Spleen (tissue), 11 donors: ENCODE results near the gene CHIC2. TPM values are rescaled to one million over a fixed set of nuclear protein-coding genes. Genes with fewer than 3 reads are reported as not detected.

Source experiments
- DNase-seq: peaks from one replicate; pipeline ENCODE4 v3.0.0-alpha.2; 2020
- H3K27ac ChIP-seq, 8 donors: fragments of 200-600 bp; sonication (generic) in 7 of 8; 1 replicate in 4 of 8; 2 replicates in 4 of 8; pipeline versions ENCODE4 v1.5.0 to v1.8.0; 2016 to 2021; ENCODE audit warnings: inconsistent platforms in 4 of 8, mild to moderate bottlenecking in 4 of 8, moderate library complexity in 1 of 8
- H3K27me3 ChIP-seq, 7 donors: fragments of 200-600 bp; sonication (generic) in 6 of 7; replicated peaks in 1 of 7; 1 replicate in 4 of 7; 2 replicates in 3 of 7; pipeline versions ENCODE4 v1.5.0 to v1.8.0; 2016 to 2021; ENCODE audit warnings: inconsistent platforms in 3 of 7, mild to moderate bottlenecking in 1 of 7
- H3K36me3 ChIP-seq, 6 donors: fragments of 200-600 bp; sonication (generic) in 5 of 6; 1 replicate in 4 of 6; 2 replicates in 2 of 6; pipeline versions ENCODE4 v1.5.0 to v1.8.0; 2016 to 2021; ENCODE audit warnings: inconsistent platforms in 2 of 6
- H3K4me1 ChIP-seq, 6 donors: fragments of 200-600 bp; sonication (generic) in 5 of 6; 1 replicate in 3 of 6; 2 replicates in 3 of 6; pipeline versions ENCODE4 v1.5.0 to v1.8.0; 2016 to 2021; ENCODE audit warnings: inconsistent platforms in 3 of 6
- H3K4me3 ChIP-seq, 8 donors: fragments of 200-600 bp; sonication (generic) in 7 of 8; 1 replicate in 4 of 8; 2 replicates in 4 of 8; pipeline versions ENCODE4 v1.5.0 to v1.8.0; 2016 to 2021; ENCODE audit warnings: inconsistent platforms in 4 of 8, mild to moderate bottlenecking in 4 of 8, moderate library complexity in 2 of 8
- H3K9me3 ChIP-seq, 8 donors: fragments of 200-600 bp; sonication (generic) in 7 of 8; 1 replicate in 4 of 8; 2 replicates in 4 of 8; pipeline versions ENCODE4 v1.5.0 to v1.8.0; 2016 to 2021; ENCODE audit warnings: inconsistent platforms in 4 of 8
- POLR2A ChIP-seq, 3 donors: fragments of 450-650 bp; IDR thresholded peaks; one replicate each; pipeline ENCODE4 v1.5.1; 2017; ENCODE audit warnings: antibody characterized with exemption in 3 of 3, mild to moderate bottlenecking in 1 of 3
- POLR2AphosphoS5 ChIP-seq, 3 donors: sonication (generic); formaldehyde crosslinking; IDR thresholded peaks; one replicate each; pipeline ENCODE4 v1.5.1; 2017; ENCODE audit warnings: antibody characterized with exemption in 3 of 3
- WGBS, 5 donors: extraction: QIAGEN DNeasy Blood & Tissue Kit in 3 of 5; methylation state at CpG; one replicate each; pipeline versions ENCODE4 v1.1.5 to v1.1.7; 2013 to 2018; 5-methylcytosine and 5-hydroxymethylcytosine counted together
- intact Hi-C: fragments of 100-400 bp; cut with DNase I; formaldehyde crosslinking; loops from one replicate; pipeline ENCODE4 v1.15.0; 2023; ENCODE audit warnings: low total_unique reads
- polyA plus RNA-seq, 3 donors: library from polyadenylated mRNA; stranded (reverse); fragments of 200-250 nt; gene quantifications; one replicate each; pipeline ENCODE4 v1.2.1, GENCODE V29; 2013
- small RNA-seq, 4 donors: library from RNA; depleted of rRNA; stranded (forward); fragments of <200 nt; gene quantifications; one replicate each; pipeline ENCODE3, GENCODE V24; 2016
- total RNA-seq, 7 donors: library from RNA; depleted of rRNA in 3 of 7; stranded (reverse); fragments of >200 nt in 3 of 7; fragmentation: NEBNext Ultra II Directional in 4 of 7; extraction: Animal tissue kit (Norgen Biotek cat#: 25700) in 4 of 7; gene quantifications; one replicate each; pipeline versions ENCODE4 v1.1.0 to v1.2.1, GENCODE V29; 2016 to 2021
- TF ChIP-seq, protein P1 (sequence below), 11 experiments: fragments of 200-600 bp in 7 of 11; fragments of 450-650 bp in 4 of 11; sonication (generic) in 4 of 11; IDR thresholded peaks in 8 of 11; conservative IDR thresholded peaks in 3 of 11; 1 replicate in 7 of 11; 2 replicates in 4 of 11; pipeline versions ENCODE4 v1.4.0 to v1.8.0; 2016 to 2021; ENCODE audit warnings: antibody characterized with exemption in 11 of 11, inconsistent platforms in 4 of 11, mild to moderate bottlenecking in 1 of 11
- donor health status: healthy with polysubstance abuse.
- donor health status: DM: no; HTN: no; CAD: no; lungs with moderate emphysema.
- donor health status: DM: no; HTN: no; CAD: no.
- donor health status: Bipolar disorder and iron deficiency.
- donor health status: healthy.
- donor health status: DM: no; HTN: no; CAD: no.
- donor health status: DM: yes; HTN: yes; CAD: no.

Gene CHIC2
- total and polyA plus RNA-seq, 10 donors = 7.6 to 68.2 (median 39.7) TPM

DNA sequence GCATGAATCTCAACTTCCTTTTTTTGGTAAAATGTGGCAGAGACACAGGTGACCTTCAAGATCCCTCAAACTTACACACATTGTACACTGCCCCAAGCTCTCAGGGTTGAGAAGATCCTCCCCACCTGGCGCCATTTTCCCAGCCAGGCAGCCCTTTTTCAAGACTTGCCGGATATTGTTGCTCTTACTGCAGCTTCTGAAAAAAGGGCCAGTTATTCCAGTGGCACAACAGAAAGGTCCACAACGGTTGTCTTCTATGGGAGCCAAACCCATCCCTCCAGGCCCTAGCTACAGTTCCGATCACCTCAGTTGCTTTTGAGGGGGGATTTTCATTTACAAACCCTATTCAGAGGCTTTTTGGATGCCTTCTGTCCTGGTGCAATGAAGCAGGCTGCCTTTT, 101.1 kb downstream of the CHIC2 start:
- intact Hi-C loops = no loop called here
- Histone ChIP-seq H3K27ac (no peak overlapping the region), H3K36me3 (no peaks in the 10 kb centered on the region), H3K4me1 (no peaks in the 10 kb centered on the region), H3K27me3 (no peaks in the 10 kb centered on the region), H3K4me3 (no peak overlapping the region), H3K9me3 (no peaks in the 10 kb centered on the region)
- TF ChIP-seq, protein P1, sequence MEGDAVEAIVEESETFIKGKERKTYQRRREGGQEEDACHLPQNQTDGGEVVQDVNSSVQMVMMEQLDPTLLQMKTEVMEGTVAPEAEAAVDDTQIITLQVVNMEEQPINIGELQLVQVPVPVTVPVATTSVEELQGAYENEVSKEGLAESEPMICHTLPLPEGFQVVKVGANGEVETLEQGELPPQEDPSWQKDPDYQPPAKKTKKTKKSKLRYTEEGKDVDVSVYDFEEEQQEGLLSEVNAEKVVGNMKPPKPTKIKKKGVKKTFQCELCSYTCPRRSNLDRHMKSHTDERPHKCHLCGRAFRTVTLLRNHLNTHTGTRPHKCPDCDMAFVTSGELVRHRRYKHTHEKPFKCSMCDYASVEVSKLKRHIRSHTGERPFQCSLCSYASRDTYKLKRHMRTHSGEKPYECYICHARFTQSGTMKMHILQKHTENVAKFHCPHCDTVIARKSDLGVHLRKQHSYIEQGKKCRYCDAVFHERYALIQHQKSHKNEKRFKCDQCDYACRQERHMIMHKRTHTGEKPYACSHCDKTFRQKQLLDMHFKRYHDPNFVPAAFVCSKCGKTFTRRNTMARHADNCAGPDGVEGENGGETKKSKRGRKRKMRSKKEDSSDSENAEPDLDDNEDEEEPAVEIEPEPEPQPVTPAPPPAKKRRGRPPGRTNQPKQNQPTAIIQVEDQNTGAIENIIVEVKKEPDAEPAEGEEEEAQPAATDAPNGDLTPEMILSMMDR (IDR thresholded peaks at IDR 0.05 in 8 of 11, conservative IDR thresholded peaks at IDR 0.05 in 3 of 11) = no peak
- no peak for TF ChIP-seq POLR2A (IDR thresholded peaks at IDR 0.05)
- no peak for TF ChIP-seq POLR2AphosphoS5 (IDR thresholded peaks at IDR 0.05)
- DNase-seq = no peak
- WGBS, 5 donors = 90 to 93% (median 91%) methylated on average over 4 of the region's 4 CpGs

DNA sequence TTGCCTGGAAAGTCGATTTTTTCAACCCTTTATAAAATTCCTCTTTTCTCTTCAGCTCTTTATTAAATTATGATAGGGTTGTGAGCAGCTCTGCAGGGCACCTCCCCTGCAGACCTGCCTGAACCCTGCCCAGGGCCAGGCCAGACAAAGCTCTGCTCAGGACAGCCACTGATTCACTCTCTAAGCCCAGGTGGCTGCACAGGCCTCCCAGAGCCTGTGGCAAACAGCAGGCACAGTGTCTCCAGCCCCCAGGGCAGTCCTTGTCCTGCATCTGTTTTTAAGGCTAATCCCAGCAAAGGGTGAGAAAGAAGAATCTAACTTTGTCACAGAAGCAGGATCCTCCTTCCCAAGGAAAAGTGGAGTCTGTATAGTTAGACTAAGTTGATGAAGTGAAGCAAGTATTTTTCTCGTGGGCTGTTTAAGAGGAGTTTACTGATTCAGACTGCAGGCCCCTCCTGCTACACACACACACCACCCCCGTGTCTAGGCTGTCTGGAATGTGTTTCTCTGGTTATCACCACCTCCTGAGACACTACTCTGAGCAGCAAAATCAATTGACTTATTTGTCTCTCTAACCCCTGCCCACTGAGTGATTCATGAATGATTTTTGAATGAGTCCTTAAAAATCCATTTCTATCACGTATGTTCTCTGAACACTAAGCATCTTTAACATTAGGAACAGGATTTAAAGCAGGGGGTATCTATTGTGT, 101.7 kb downstream of the CHIC2 start:
- H3K9me3 ChIP-seq = no peaks in the 10 kb centered on the region
- H3K27me3 ChIP-seq = no peaks in the 10 kb centered on the region
- no peak overlapping the region for H3K27ac ChIP-seq
- DNase-seq = no peak
- 70 to 84% (median 74%) methylated on average over 4 of the region's 4 CpGs for WGBS, 5 donors
- H3K36me3 ChIP-seq = no peaks in the 10 kb centered on the region
- intact Hi-C loops = no loop called here
- H3K4me3 ChIP-seq = no peak overlapping the region
- no peaks in the 10 kb centered on the region for H3K4me1 ChIP-seq
- TF ChIP-seq, protein P1 (IDR thresholded peaks at IDR 0.05 in 8 of 11, conservative IDR thresholded peaks at IDR 0.05 in 3 of 11) = no peak
- TF ChIP-seq POLR2A (IDR thresholded peaks at IDR 0.05) = no peak
- TF ChIP-seq POLR2AphosphoS5 (IDR thresholded peaks at IDR 0.05) = no peak

DNA sequence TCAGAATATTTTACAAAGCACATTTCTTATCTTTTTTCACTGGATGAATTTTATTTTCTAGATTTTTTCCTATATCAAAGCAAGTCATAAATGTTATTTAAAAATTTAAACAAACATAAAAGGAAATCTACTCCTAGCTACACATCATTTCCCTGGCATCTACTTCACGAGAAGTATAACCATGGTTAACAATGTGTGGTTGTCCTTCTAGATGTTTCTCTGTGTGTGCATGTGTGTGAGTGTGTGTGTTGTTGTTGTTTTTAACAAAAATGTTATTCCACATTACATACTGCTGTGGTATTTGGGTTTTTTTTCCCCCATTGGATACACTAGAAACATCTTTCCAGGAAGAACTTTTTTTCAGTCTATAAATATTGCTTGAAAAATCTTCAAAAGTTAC, 103.1 kb downstream of the CHIC2 start:
- H3K27me3 ChIP-seq = no peaks in the 10 kb centered on the region
- TF ChIP-seq POLR2AphosphoS5 (IDR thresholded peaks at IDR 0.05) (no peak), POLR2A (IDR thresholded peaks at IDR 0.05) (no peak)
- TF ChIP-seq, protein P1 (IDR thresholded peaks at IDR 0.05 in 8 of 11, conservative IDR thresholded peaks at IDR 0.05 in 3 of 11) = no peak
- DNase-seq = no peak
- H3K4me3 ChIP-seq = no peak overlapping the region
- no peaks in the 10 kb centered on the region for H3K9me3 ChIP-seq
- H3K4me1 ChIP-seq = no peaks in the 10 kb centered on the region
- no peaks in the 10 kb centered on the region for H3K36me3 ChIP-seq
- 88 to 93% (median 90%) methylated on average over 1 of the region's 1 CpG for WGBS, 5 donors
- intact Hi-C loops = no loop called here
- H3K27ac ChIP-seq = no peak overlapping the region

DNA sequence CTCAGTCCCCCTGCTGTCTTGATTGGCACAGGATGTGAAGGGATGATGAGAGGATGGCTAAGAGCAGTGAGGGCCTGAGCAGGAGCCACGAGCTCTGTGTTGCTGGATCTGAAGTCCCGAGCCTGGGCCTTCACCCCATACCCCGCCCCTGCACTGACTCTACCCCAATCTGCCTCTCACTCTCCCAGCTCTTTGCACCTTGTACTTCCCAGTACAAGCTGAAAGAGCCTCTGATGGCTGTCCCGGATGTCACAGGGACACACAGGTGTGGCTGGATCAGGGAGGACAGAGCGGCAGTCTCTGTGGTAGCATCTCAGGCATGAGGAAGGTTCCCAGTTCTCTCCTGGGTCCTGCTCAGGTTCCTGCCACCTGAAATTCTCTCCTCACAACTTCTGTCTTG, 103.6 kb downstream of the CHIC2 start:
- H3K36me3 ChIP-seq = no peaks in the 10 kb centered on the region
- 84 to 96% (median 92%) methylated on average over 5 of the region's 5 CpGs for WGBS, 5 donors
- no peak overlapping the region for H3K4me3 ChIP-seq
- no peaks in the 10 kb centered on the region for H3K4me1 ChIP-seq
- TF ChIP-seq, protein P1 (IDR thresholded peaks at IDR 0.05 in 8 of 11, conservative IDR thresholded peaks at IDR 0.05 in 3 of 11) = no peak
- no peak for TF ChIP-seq POLR2A (IDR thresholded peaks at IDR 0.05)
- no peak for TF ChIP-seq POLR2AphosphoS5 (IDR thresholded peaks at IDR 0.05)
- no peak overlapping the region for H3K27ac ChIP-seq
- no peaks in the 10 kb centered on the region for H3K9me3 ChIP-seq
- no peaks in the 10 kb centered on the region for H3K27me3 ChIP-seq
- intact Hi-C loops = no loop called here
- no peak for DNase-seq

Small RNAs within 50 kb of the gene (small RNA-seq; reads per million reads assigned to genes)
- 0 reads per million in 4 donors for gene AC110792.1
- 0 reads per million in 4 donors for gene AC110792.3

Other genes starting within 250 kb of the CHIC2 start
- gene GSX2, start 35.6 kb upstream of the CHIC2 start, total RNA-seq = not detected
- gene GSX2, start 35.6 kb upstream of the CHIC2 start, polyA plus RNA-seq = under 1 TPM in 1 of 3 donors, not detected in 2; 0.47 TPM
- gene PDGFRA, start 164.7 kb upstream of the CHIC2 start, total RNA-seq = 100 to 1,000 TPM in 5 of 7 donors, 10 to 100 TPM in 2; 49.3 to 399 (median 294) TPM
- 10 to 100 TPM; 11.1 to 22.7 (median 18.4) TPM for gene PDGFRA, start 164.7 kb upstream of the CHIC2 start, polyA plus RNA-seq